KMS-11 (cell line): ENCODE data around the gene AFF3.

Experiments used
- H2AFZ ChIP-seq: fragments of 200-600 bp; sonication (generic); 2 replicates; pipeline ENCODE4 v1.6.1; 2016; ENCODE audit warnings: antibody characterized with exemption, mixed run types, low read depth
- H3K27ac ChIP-seq: fragments of 200-600 bp; sonication (generic); 2 replicates; pipeline ENCODE4 v1.6.1; 2016; ENCODE audit warnings: mild to moderate bottlenecking, mixed run types
- H3K27me3 ChIP-seq: fragments of 200-600 bp; sonication (generic); 2 replicates; pipeline ENCODE4 v1.6.1; 2017; ENCODE audit warnings: mild to moderate bottlenecking, low read depth, mixed run types, moderate library complexity; ENCODE audit not compliant: insufficient read depth
- H3K36me3 ChIP-seq: fragments of 200-600 bp; sonication (generic); 2 replicates; pipeline ENCODE4 v1.6.1; 2017; ENCODE audit warnings: mild to moderate bottlenecking, mixed run types; ENCODE audit not compliant: insufficient read depth
- H3K4me1 ChIP-seq: fragments of 200-600 bp; sonication (generic); 2 replicates; pipeline ENCODE4 v1.6.1; 2016; ENCODE audit warnings: mild to moderate bottlenecking, low read depth, mixed run types; ENCODE audit not compliant: poor library complexity, severe bottlenecking
- H3K4me2 ChIP-seq: fragments of 200-600 bp; sonication (generic); 2 replicates; pipeline ENCODE4 v1.7.0; 2016; ENCODE audit warnings: mild to moderate bottlenecking, mixed run types
- H3K4me3 ChIP-seq: fragments of 200-600 bp; sonication (generic); IDR thresholded peaks from 2 replicates; pipeline ENCODE4 v1.6.1; 2017; ENCODE audit warnings: low read depth, low read length, mixed read lengths; ENCODE audit not compliant: insufficient read depth
- H3K79me2 ChIP-seq: fragments of 200-600 bp; sonication (generic); 2 replicates; pipeline ENCODE4 v1.6.1; 2016; ENCODE audit warnings: low read depth, mixed run types; ENCODE audit not compliant: insufficient read depth
- H3K9ac ChIP-seq: fragments of 200-600 bp; sonication (generic); 2 replicates; pipeline ENCODE4 v1.6.1; 2016; ENCODE audit warnings: mild to moderate bottlenecking, mixed run types
- H4K20me1 ChIP-seq: fragments of 200-600 bp; sonication (generic); 2 replicates; pipeline ENCODE4 v1.6.1; 2016; ENCODE audit warnings: mild to moderate bottlenecking, mixed run types; ENCODE audit not compliant: insufficient read depth
- TF ChIP-seq, protein P1 (sequence below): fragments of 200-600 bp; sonication (generic); conservative IDR thresholded peaks from 2 replicates; pipeline ENCODE4 v1.6.1; 2017; ENCODE audit warnings: low read depth, mild to moderate bottlenecking, antibody characterized with exemption, low read length, moderate library complexity, mixed read lengths

Gene AFF3

DNA sequence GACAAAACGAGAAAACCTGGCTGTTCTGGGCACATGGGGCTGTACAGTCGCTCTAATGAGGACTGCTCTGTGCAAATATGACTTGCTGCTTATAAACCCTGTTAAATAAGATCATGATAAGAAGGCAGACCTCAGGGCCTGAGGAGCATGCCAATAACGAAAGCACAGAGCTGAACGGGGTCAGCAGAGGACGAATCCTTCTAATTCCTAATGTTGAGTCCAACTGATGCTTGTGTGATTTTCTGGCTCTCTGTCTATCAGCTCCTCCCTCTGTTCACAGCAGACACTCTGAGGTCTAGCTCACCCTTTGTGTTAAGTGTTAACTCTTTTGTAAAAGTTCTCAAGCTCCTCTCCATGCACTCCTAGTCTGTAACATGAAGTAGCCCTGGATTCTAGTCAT is 485.4 kb downstream of the AFF3 start:
- no peaks in the 10 kb centered on the region for H3K4me1 ChIP-seq
- H3K36me3 ChIP-seq = no peaks in the 10 kb centered on the region
- H3K27me3 ChIP-seq = no peaks in the 10 kb centered on the region
- no peak overlapping the region for H3K4me2 ChIP-seq
- no peak overlapping the region for H3K4me3 ChIP-seq
- no peak overlapping the region for H2AFZ ChIP-seq
- H3K9ac ChIP-seq = no peak overlapping the region
- TF ChIP-seq, protein P1, sequence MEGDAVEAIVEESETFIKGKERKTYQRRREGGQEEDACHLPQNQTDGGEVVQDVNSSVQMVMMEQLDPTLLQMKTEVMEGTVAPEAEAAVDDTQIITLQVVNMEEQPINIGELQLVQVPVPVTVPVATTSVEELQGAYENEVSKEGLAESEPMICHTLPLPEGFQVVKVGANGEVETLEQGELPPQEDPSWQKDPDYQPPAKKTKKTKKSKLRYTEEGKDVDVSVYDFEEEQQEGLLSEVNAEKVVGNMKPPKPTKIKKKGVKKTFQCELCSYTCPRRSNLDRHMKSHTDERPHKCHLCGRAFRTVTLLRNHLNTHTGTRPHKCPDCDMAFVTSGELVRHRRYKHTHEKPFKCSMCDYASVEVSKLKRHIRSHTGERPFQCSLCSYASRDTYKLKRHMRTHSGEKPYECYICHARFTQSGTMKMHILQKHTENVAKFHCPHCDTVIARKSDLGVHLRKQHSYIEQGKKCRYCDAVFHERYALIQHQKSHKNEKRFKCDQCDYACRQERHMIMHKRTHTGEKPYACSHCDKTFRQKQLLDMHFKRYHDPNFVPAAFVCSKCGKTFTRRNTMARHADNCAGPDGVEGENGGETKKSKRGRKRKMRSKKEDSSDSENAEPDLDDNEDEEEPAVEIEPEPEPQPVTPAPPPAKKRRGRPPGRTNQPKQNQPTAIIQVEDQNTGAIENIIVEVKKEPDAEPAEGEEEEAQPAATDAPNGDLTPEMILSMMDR = no peak
- no peaks in the 10 kb centered on the region for H4K20me1 ChIP-seq
- no peak overlapping the region for H3K27ac ChIP-seq
- H3K79me2 ChIP-seq = no peaks in the 10 kb centered on the region

DNA sequence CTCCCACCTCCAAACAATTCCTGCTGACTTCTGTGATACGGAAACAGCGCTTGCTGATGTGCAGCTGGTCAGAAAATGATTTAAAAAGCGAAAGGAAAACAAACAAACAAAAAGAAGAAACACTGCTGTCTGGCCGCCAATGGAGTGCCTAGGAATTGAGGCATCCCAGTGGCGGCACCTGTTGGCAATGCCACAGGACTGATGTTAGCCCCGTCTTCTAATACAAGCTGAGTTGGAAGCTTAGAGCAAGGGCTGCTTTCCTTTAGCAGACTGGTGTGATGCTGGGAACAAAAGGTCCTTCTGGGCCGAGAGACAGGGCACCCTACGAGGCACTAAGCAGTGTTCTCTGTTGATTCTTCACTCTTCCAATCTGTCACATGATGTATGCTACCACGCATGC is 489.0 kb downstream of the AFF3 start:
- H3K36me3 ChIP-seq = no peaks in the 10 kb centered on the region
- no peak overlapping the region for H2AFZ ChIP-seq
- no peak overlapping the region for H3K27ac ChIP-seq
- TF ChIP-seq, protein P1 = no peak
- no peaks in the 10 kb centered on the region for H4K20me1 ChIP-seq
- H3K79me2 ChIP-seq = no peaks in the 10 kb centered on the region
- no peak overlapping the region for H3K9ac ChIP-seq
- H3K4me2 ChIP-seq = no peak overlapping the region
- H3K4me1 ChIP-seq = no peaks in the 10 kb centered on the region
- H3K27me3 ChIP-seq = no peaks in the 10 kb centered on the region
- H3K4me3 ChIP-seq = no peak overlapping the region

DNA sequence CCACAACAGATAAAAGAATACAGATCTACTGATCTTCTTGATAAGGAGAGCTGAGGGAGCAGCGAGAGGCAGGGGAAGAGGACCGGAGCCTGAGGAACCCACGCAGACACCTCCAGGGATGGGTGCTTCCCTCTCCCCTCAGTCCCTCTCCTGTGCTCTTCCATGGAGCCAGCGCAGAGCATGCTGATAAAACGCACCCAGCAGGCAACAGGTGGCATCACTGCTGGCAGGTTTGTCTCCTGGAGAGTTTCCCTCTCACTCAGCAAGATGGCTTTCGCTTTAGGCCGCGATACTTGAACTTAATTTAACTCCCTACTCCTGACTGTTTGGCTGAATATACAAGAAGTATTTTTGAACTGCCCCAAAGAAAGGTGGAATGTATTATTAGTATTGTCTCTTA is 489.5 kb downstream of the AFF3 start:
- Histone ChIP-seq H3K36me3 (no peaks in the 10 kb centered on the region), H2AFZ (no peak overlapping the region), H3K79me2 (no peaks in the 10 kb centered on the region), H3K27ac (no peak overlapping the region), H3K27me3 (no peaks in the 10 kb centered on the region), H3K9ac (no peak overlapping the region), H3K4me2 (no peak overlapping the region), H4K20me1 (no peaks in the 10 kb centered on the region), H3K4me3 (no peak overlapping the region), H3K4me1 (no peaks in the 10 kb centered on the region)
- TF ChIP-seq, protein P1 = no peak

DNA sequence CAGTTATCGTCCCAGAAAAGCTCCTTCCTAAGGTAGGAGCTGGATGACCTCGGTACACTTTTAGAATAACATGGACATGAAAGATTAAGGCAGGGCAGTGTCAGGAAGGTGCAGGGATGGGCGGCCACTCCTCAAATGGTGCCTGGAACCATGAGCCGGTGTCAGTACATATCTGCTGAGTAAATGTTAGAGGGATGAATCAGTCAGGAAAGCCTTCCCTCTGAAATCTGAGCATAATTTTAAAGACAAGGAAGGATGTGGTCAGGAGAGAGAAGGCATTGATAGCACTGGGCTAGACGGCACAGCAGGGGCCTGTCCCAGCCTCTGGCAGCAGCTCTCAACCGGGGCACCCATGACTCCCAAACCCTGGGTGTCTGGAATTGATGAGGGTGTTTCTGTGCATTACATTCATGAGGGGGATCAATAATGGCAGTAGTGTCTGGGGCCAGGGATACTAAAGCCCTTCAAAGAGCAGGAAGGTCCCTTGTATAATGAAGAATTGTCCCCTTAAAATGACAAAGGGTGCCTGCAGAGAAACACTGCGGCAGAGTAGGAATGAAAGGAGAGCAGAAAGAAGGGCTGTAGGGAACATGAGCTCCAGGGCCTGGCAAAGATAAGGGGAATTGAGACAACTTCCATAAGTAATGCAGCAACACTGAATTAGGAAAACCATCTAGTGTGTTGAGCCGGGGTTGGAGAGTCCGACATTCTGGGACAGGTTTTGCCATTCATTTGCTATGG is 490.3 kb downstream of the AFF3 start:
- no peaks in the 10 kb centered on the region for H3K79me2 ChIP-seq
- H3K9ac ChIP-seq = no peak overlapping the region
- H3K4me2 ChIP-seq = no peak overlapping the region
- no peaks in the 10 kb centered on the region for H3K4me1 ChIP-seq
- H3K27me3 ChIP-seq = no peaks in the 10 kb centered on the region
- no peak overlapping the region for H3K27ac ChIP-seq
- H3K4me3 ChIP-seq = no peak overlapping the region
- H3K36me3 ChIP-seq = no peaks in the 10 kb centered on the region
- no peak overlapping the region for H2AFZ ChIP-seq
- no peaks in the 10 kb centered on the region for H4K20me1 ChIP-seq
- TF ChIP-seq, protein P1 = no peak
